HG02938 (cell line): Measurements from ENCODE around the gene PAOX.

Source experiments
- ATAC-seq: cut with Tn5 transposase; IDR thresholded peaks from one replicate; pipeline ENCODE4 v1.9.1; 2021; ENCODE audit warnings: mild to moderate bottlenecking, moderate library complexity; ENCODE audit not compliant: unreplicated experiment

The PAOX gene

GRCh38 chr10:133379152-133379800 lies at the start of gene PAOX:
Gene PAOX, plus strand, starts transcription at chr10:133379262. Its CDS starts 55 bp downstream, at chr10:133379317.
- ATAC-seq: peak; percentile 56

GRCh38 chr10:133329491-133330202 lies 49.4 kb upstream of the PAOX start:
- ATAC-seq: peak; percentile 73

- ATAC-seq: no peak
Observed at GRCh38 chr10:133332936-133333699, 45.9 kb upstream of the PAOX start.

DNA sequence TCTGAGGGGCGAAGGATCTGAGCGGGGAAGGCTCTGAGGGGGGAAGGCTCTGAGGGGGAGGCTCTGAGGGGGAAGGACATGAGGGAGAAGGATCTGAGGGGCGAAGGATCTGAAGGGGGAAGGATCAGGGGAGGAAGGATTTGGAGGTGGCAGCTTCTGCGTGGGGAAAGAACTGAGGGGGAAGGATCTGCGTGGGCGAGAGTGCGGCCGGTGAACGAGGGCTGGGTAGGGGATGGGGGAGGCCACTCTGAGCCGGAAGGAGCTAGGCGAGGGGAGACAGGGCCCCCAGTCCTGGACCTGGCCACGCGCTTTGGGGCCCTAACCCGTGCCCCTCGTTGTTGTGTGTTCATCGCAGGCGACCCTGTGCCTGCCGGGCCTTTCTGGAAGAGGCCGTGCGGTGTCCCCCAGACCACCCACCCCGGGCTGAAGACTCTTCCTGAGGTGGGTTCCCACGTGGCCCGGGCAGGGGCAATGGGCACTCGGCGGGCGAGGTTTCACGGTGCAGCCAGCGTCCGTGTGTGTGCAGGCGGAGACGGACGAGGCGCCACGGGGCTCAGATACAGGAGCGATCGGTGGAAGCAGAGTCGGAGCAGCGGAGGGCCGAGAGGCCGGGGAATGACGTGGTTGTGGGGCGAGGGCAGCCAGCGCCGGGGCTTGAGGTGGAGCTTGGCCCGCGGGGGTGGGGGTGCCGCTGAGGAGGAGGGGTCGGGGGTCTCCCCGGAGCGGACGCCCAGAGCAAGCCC lies 44.4 kb upstream of the PAOX start:
- no peak for ATAC-seq

GRCh38 chr10:133335246-133336117 lies 43.6 kb upstream of the PAOX start:
- ATAC-seq: no peak

GRCh38 chr10:133336118-133336576 lies 42.9 kb upstream of the PAOX start:
- ATAC-seq: no peak

GRCh38 chr10:133336577-133337369 lies 42.3 kb upstream of the PAOX start, which contains the start of gene CALY:
Gene CALY, minus strand, starts transcription at chr10:133336896. Its CDS starts 7,907 bp downstream, at chr10:133328989.
- ATAC-seq: no peak

- ATAC-seq: no peak
Observed at GRCh38 chr10:133337370-133337725, 41.7 kb upstream of the PAOX start.

DNA sequence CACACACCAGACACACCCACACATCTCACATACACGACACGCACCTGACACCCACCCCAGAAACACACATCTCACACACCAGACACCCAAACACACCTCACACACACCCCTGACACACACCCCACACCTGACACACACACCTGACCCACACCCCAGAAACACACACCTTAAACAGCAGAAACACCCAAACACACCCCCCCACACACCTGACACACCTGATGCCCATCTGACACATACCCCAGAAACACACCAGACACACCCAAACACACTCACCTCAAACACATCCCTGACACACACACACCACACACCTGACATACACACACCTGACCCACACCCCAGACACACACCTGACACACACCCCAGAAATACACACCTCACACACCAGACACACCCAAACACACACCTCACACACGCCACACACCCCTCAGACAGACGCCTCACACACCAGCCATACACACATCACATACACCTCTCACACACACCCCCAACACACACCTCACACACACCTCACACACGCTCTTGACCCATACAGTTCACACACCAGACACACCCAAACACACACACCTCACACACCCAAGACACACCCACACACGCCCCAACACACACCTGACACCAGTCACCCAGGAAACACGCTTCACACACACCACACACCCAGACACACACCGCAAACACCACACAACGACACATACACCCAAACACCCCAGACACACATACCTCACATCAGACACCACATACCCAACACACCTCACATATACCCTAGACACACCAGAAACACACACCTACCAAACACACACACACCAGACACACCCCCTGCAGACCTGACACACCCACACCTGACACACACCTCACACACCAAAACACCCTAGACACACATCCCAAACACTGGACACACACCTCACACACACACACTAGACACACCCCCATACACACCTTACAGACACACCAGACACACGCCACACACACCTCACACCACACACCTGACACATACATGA lies 40.7 kb upstream of the PAOX start:
- no peak for ATAC-seq

DNA sequence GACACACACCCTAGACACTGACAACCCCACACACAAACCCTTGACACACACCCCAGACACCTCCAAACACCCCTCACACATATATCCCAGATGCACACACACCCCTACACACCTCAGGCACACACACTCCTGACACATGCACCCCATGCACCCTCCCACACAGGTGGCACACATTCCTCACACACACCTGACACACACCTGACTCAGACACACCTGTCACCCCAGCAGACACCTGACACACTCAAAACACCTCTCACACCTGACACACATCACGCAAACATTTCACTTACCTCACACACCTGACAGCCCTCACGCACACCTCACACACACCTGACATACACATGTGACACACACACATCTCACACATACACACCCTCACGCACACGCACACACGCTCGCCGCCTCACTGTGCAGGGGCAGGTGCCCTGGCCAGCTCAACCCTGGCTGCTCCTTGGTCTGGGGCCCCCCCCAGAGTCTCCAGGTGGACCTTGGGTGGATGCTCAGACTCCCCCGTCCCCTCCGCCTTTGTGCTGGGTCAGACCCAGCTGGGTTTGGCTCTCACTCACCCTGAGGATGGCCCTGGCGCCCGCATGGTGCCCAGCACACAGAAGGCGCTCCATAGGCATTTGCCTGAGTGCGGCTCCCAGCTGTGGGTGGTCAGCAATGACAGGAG lies 39.2 kb upstream of the PAOX start:
- no peak for ATAC-seq

DNA sequence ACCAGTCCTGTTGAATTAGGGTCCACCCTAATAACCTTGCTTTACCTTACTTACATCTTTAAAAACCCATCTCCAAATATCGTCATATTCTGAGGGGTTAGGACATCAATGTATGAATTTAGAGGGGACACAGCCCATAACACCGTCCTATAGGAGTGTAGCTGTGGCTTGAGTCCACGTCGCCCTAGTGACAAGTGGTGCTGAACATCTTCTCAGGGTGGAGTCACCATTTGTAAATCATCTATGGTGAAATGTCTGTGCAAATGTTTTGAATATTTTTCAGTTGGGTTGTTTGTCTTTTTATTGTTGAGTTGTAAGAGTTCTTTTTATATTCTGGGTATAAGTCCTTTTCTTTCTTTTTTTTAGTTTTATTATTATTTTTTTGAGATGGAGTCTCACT lies 37.1 kb upstream of the PAOX start:
- ATAC-seq: no peak

DNA sequence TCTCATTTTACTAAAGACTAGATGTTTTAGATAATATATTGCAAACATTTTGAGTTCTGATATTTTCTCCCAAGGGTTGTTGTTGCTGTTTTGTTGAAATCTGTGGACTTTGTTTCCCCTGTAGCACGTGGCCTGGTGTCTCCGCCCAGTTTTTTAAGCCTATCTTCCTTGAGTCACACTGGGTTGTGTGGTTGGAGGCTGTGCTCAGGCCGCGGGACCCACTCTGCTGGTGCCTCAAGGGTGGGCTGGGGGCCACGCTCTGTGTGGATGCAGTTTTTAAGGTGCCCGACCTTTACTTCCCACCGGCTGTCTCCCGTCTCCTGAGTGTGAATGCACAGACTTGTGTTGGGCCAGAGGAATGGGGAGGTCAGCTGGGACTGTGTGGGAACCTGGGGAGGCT lies 36.1 kb upstream of the PAOX start:
- ATAC-seq: no peak

- no peak for ATAC-seq
Observed at GRCh38 chr10:133343558-133343957, 35.5 kb upstream of the PAOX start.

DNA sequence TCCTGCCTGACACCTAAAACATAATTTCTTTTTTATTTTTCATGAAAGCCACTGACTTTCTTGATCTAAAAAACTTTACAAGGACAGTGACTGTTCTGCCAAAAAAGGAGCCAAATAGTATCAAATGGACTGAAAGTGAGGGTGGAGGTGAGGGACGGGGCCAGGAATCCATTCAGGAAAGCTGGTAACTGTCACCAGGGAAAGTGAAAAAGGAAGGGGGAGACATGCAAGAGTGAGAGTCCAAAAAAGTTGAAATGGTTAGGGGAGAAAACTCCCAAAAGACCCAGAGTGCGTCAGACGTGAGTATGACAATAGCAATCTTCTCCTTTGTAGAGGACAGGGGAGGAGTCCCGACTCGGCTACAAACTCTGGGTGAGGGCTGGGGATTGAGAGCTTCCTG lies 34.8 kb upstream of the PAOX start:
- ATAC-seq: no peak

DNA sequence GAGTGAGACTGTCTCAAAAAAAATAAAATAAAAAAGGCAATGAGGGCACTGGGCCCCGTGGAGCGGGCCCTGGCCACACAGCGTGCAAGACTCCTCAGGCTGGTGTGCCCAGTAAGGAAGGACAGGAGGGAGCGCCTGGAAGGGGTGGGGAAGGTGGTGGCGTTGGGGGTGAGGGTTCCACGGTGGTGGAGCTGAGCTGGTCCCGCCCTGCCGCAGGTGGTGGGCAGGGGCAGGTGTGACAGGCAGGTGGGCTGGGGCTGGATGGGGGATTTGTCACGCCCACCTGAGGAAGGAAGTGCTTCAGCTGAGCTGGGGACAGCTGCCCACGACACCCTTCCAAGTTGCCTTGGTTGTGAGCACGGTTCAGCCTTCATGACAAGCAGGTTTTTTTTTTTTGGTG lies 32.6 kb upstream of the PAOX start:
- ATAC-seq: no peak

GRCh38 chr10:133347710-133348517 lies 31.1 kb upstream of the PAOX start:
- no peak for ATAC-seq

- no peak for ATAC-seq
Observed at GRCh38 chr10:133349160-133349568, 29.9 kb upstream of the PAOX start.
